GM18498 (cell line): ENCODE results near the gene S1PR2.
"Not testable (repeated sequence)": the region's sequence is repeated elsewhere in the genome, so short reads cannot be mapped to it uniquely, and the experiment has no call there.

Source experiments
- ATAC-seq: cut with Tn5 transposase; IDR thresholded peaks from one replicate; pipeline ENCODE4 v1.9.1; 2021; ENCODE audit warnings: mild to moderate bottlenecking, moderate library complexity; ENCODE audit not compliant: unreplicated experiment

The S1PR2 gene

GRCh38 chr19:10224337-10224736 is 6.8 kb downstream of the S1PR2 start:
- no peak for ATAC-seq

- no peak for ATAC-seq
These were observed 7.5 kb downstream of the S1PR2 start for GRCh38 chr19:10223488-10224213.

GRCh38 chr19:10222201-10222890 is 8.8 kb downstream of the S1PR2 start:
- no peak for ATAC-seq

GRCh38 chr19:10220695-10221094 is 10.4 kb downstream of the S1PR2 start:
- ATAC-seq = no peak

GRCh38 chr19:10219678-10220077 is 11.5 kb downstream of the S1PR2 start:
- ATAC-seq = no peak

- no peak for ATAC-seq
These were observed 14.0 kb downstream of the S1PR2 start for GRCh38 chr19:10217085-10217484.

- ATAC-seq = no peak
These were observed 16.3 kb downstream of the S1PR2 start for GRCh38 chr19:10214784-10215183.

- ATAC-seq = no peak
These were observed 19.4 kb downstream of the S1PR2 start for GRCh38 chr19:10211691-10212090.

GRCh38 chr19:10211061-10211460 is 20.1 kb downstream of the S1PR2 start:
- no peak for ATAC-seq

GRCh38 chr19:10209315-10209714 is 21.8 kb downstream of the S1PR2 start:
- no peak for ATAC-seq

GRCh38 chr19:10207026-10207425 is 24.1 kb downstream of the S1PR2 start:
- ATAC-seq = no peak

- no peak for ATAC-seq
These were observed 24.8 kb downstream of the S1PR2 start for GRCh38 chr19:10206226-10206885.

- ATAC-seq = no peak
These were observed 25.5 kb downstream of the S1PR2 start for GRCh38 chr19:10205636-10206035.

- no peak for ATAC-seq
These were observed 27.4 kb downstream of the S1PR2 start for GRCh38 chr19:10203686-10204085.

- ATAC-seq = no peak
These were observed 30.0 kb downstream of the S1PR2 start for GRCh38 chr19:10201176-10201575.

- not testable (repeated sequence) for ATAC-seq
These were observed 31.0 kb downstream of the S1PR2 start for GRCh38 chr19:10200101-10200500.

GRCh38 chr19:10198889-10199644 is 32.1 kb downstream of the S1PR2 start:
- not testable (repeated sequence) for ATAC-seq

- ATAC-seq = no peak
These were observed 36.0 kb downstream of the S1PR2 start for GRCh38 chr19:10195199-10195519.

GRCh38 chr19:10194500-10195198 is 36.5 kb downstream of the S1PR2 start, which contains the start of gene DNMT1:
Gene DNMT1, minus strand, starts transcription at chr19:10194953. Its CDS starts 54 bp downstream, at chr19:10194899.
- peak; percentile 88 for ATAC-seq

GRCh38 chr19:10193790-10194499 is 37.2 kb downstream of the S1PR2 start:
- peak; percentile 21 for ATAC-seq
